WTC11 (cell line): ENCODE data around the gene HAO2. TPM values are rescaled to one million over a fixed set of nuclear protein-coding genes. Genes with fewer than 3 reads are reported as not detected.

Experiments
- ATAC-seq: fragments of 200-7000 bp; cut with Tn5 transposase; 2 replicates; pipeline ENCODE4 v1.10.0; 2021; ENCODE audit warnings: mild to moderate bottlenecking, moderate library complexity
- CTCF ChIA-PET: fragments of 300-600 bp; sonication (Branson Sonifier 250); formaldehyde crosslinking; loops from one replicate; lab custom pipeline; 2021; ENCODE audit warnings: antibody characterized with exemption; lab: Charles Lee
- POLR2A ChIA-PET: fragments of 350-600 bp; sonication (Branson Sonifier 250); formaldehyde crosslinking; loops from one replicate; lab custom pipeline; 2021; ENCODE audit warnings: antibody characterized with exemption; lab: Charles Lee
- DNase-seq: peaks from one replicate; pipeline ENCODE4 v3.0.0; 2021; ENCODE audit warnings: low spot score
- H3K27ac Mint-ChIP-seq: 2 replicates; pipeline ENCODE4 v1.8.0; 2021; ENCODE audit warnings: mixed read lengths
- H3K27me3 Mint-ChIP-seq: 2 replicates; pipeline ENCODE4 v1.8.0; 2021; ENCODE audit warnings: low read depth, mild to moderate bottlenecking, moderate library complexity, mixed read lengths
- H3K36me3 Mint-ChIP-seq: 2 replicates; pipeline ENCODE4 v1.8.0; 2021; ENCODE audit warnings: mixed read lengths
- H3K4me1 Mint-ChIP-seq: 2 replicates; pipeline ENCODE4 v1.8.0; 2022; ENCODE audit warnings: mixed read lengths
- H3K4me3 Mint-ChIP-seq: 2 replicates; pipeline ENCODE4 v1.8.0; 2021; ENCODE audit warnings: mild to moderate bottlenecking, moderate library complexity, mixed read lengths
- H3K9me3 Mint-ChIP-seq: 2 replicates; pipeline ENCODE4 v1.8.0; 2021; ENCODE audit warnings: mixed read lengths
- CBFB ChIP-seq: sonication (generic); formaldehyde crosslinking; IDR thresholded peaks from 2 replicates; pipeline ENCODE4 v1.8.1; 2022; ENCODE audit warnings: mild to moderate bottlenecking, low read depth, missing genetic modification reagents
- CREM ChIP-seq: sonication (generic); formaldehyde crosslinking; IDR thresholded peaks from 2 replicates; pipeline ENCODE4 v1.8.1; 2022; ENCODE audit warnings: mild to moderate bottlenecking, missing genetic modification reagents, moderate library complexity
- FOXJ3 ChIP-seq: sonication (generic); formaldehyde crosslinking; IDR thresholded peaks from 2 replicates; pipeline ENCODE4 v1.9.0; 2021; ENCODE audit warnings: missing genetic modification reagents, mild to moderate bottlenecking, borderline replicate concordance
- GTF2I ChIP-seq: fragments of 250-450 bp; sonication (Bioruptor Pico); conservative IDR thresholded peaks from 2 replicates; pipeline ENCODE4 v1.4.0; 2021; ENCODE audit warnings: mild to moderate bottlenecking
- KAT7 ChIP-seq: sonication (generic); formaldehyde crosslinking; IDR thresholded peaks from 2 replicates; pipeline ENCODE4 v1.8.1; 2023; ENCODE audit warnings: missing genetic modification reagents, mild to moderate bottlenecking, borderline replicate concordance
- MYBL2 ChIP-seq: sonication (generic); formaldehyde crosslinking; IDR thresholded peaks from 2 replicates; pipeline ENCODE4 v1.8.1; 2023; ENCODE audit warnings: mild to moderate bottlenecking, moderate library complexity, missing genetic modification reagents
- NR3C1 ChIP-seq: sonication (generic); formaldehyde crosslinking; conservative IDR thresholded peaks from 2 replicates; pipeline ENCODE4 v1.8.1; 2023; ENCODE audit warnings: low read depth, mild to moderate bottlenecking, missing genetic modification reagents
- RORB ChIP-seq: fragments of 250-450 bp; sonication (Bioruptor Pico); IDR thresholded peaks from 2 replicates; pipeline ENCODE4 v1.9.0; 2021; ENCODE audit warnings: mild to moderate bottlenecking
- ZNF232 ChIP-seq: sonication (generic); formaldehyde crosslinking; IDR thresholded peaks from 2 replicates; pipeline ENCODE4 v1.8.0; 2022; ENCODE audit warnings: mild to moderate bottlenecking, missing genetic modification reagents
- ZNF423 ChIP-seq: fragments of 250-450 bp; sonication (Bioruptor Pico); IDR thresholded peaks from 2 replicates; pipeline ENCODE4 v2.1.2; 2022; ENCODE audit warnings: mild to moderate bottlenecking, moderate library complexity
- ZSCAN18 ChIP-seq: fragments of 250-450 bp; sonication (Bioruptor Pico); IDR thresholded peaks from 2 replicates; pipeline ENCODE4 v2.1.2; 2022; ENCODE audit warnings: mild to moderate bottlenecking, moderate library complexity
- total RNA-seq: library from RNA; stranded (reverse); gene quantifications from 3 replicates; pipeline ENCODE4 v1.2.3, GENCODE V29; 2021
- TF ChIP-seq, protein P1 (sequence below): sonication (generic); formaldehyde crosslinking; IDR thresholded peaks from 2 replicates; pipeline ENCODE4 v1.8.1; 2023; ENCODE audit warnings: mild to moderate bottlenecking, moderate library complexity, missing genetic modification reagents
- TF ChIP-seq, protein P2 (sequence below): sonication (generic); formaldehyde crosslinking; IDR thresholded peaks from 2 replicates; pipeline ENCODE4 v1.8.0; 2023; ENCODE audit warnings: mild to moderate bottlenecking, missing genetic modification reagents
- TF ChIP-seq, protein P3 (sequence below): sonication (generic); formaldehyde crosslinking; conservative IDR thresholded peaks from 2 replicates; pipeline ENCODE4 v1.8.1; 2022; ENCODE audit warnings: mild to moderate bottlenecking, missing genetic modification reagents

The HAO2 gene
- total RNA-seq, 1 experiment from 2014 or later: 1.0 TPM

- H3K27me3 Mint-ChIP-seq: peaks cover 7% of the 10 kb centered on the region
- H3K36me3 Mint-ChIP-seq: peaks cover 17% of the 10 kb centered on the region
- DNase-seq (no peak), ATAC-seq (no peak)
- no peak overlapping the region for H3K27ac Mint-ChIP-seq
- no peak overlapping the region for H3K4me3 Mint-ChIP-seq
- no peak for TF ChIP-seq FOXJ3 (CRISPR knock-in tag)
- no peak for TF ChIP-seq KAT7 (CRISPR knock-in tag)
- no peak for TF ChIP-seq ZNF423 (CRISPR knock-in tag)
- ChIA-PET CTCF (interaction anchor here (0.9 to 1.6 kb wide), 6 partner anchors 30 to 211 kb away, joined by 3 to 7 read pairs (median 3); no protein-coding TSS in a partner anchor), POLR2A (no interaction called here)
- H3K4me1 Mint-ChIP-seq: peaks cover 38% of the 10 kb centered on the region
- H3K9me3 Mint-ChIP-seq: peaks cover 16% of the 10 kb centered on the region
Observed at GRCh38 chr1:119358636-119359035, 9.9 kb upstream of the HAO2 start.

DNA sequence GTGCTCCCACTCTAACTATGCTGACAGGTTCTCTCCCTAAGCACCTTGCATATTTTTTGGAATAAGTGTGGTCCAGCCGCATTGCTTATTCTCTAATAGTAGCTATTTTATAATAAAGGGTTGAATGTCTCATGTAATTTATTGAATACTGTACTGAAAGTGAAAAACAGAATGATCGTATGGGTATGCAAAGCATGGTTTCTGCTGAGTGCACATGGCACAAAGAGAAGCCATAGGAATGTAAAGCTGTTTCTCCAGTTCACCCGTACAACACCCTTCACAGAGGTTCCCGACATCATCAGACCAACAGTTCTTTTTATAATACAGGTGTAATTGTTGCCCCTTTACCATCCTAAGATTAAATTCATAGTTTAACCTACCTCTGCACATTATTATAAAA lies 8.9 kb upstream of the HAO2 start:
- no peak for TF ChIP-seq ZSCAN18 (CRISPR knock-in tag)
- no peak for ATAC-seq
- CTCF ChIA-PET: no interaction called here
- H3K36me3 Mint-ChIP-seq: peaks cover 17% of the 10 kb centered on the region
- DNase-seq: no peak
- H3K27me3 Mint-ChIP-seq: peaks cover 12% of the 10 kb centered on the region
- H3K27ac Mint-ChIP-seq: no peak overlapping the region
- H3K4me1 Mint-ChIP-seq: peaks cover 33% of the 10 kb centered on the region
- no peak overlapping the region for H3K4me3 Mint-ChIP-seq
- peaks cover 16% of the 10 kb centered on the region for H3K9me3 Mint-ChIP-seq
- POLR2A ChIA-PET: no interaction called here

DNA sequence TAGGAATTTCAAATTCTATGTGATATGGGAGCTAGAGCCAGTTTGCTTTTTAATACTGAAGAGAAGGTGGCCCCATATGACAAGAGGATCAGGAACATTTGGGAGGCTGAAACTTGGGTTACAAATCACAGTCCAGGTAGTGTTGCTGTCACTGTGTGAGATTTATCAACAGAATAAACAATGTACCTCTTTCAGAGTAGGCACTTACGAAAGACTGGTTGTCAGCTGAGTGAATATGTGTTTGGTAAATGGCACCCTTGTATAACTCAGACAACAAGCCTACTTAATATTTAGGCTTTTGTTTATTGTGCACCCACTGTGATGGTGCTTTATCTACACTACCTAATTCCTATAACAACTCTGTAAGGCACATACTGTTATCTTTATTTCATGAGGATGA lies 7.4 kb upstream of the HAO2 start:
- H3K27me3 Mint-ChIP-seq: peaks cover 14% of the 10 kb centered on the region
- peaks cover 6% of the 10 kb centered on the region for H3K9me3 Mint-ChIP-seq
- peaks cover 33% of the 10 kb centered on the region for H3K4me1 Mint-ChIP-seq
- no peak overlapping the region for H3K4me3 Mint-ChIP-seq
- no peak for DNase-seq
- ChIA-PET POLR2A (no interaction called here), CTCF (interaction anchor here (1.3 kb wide), 1 partner anchor 44 kb away, joined by 5 read pairs; no protein-coding TSS in a partner anchor)
- H3K27ac Mint-ChIP-seq: no peak overlapping the region
- peaks cover 6% of the 10 kb centered on the region for H3K36me3 Mint-ChIP-seq
- no peak for ATAC-seq
- TF ChIP-seq, protein P1, sequence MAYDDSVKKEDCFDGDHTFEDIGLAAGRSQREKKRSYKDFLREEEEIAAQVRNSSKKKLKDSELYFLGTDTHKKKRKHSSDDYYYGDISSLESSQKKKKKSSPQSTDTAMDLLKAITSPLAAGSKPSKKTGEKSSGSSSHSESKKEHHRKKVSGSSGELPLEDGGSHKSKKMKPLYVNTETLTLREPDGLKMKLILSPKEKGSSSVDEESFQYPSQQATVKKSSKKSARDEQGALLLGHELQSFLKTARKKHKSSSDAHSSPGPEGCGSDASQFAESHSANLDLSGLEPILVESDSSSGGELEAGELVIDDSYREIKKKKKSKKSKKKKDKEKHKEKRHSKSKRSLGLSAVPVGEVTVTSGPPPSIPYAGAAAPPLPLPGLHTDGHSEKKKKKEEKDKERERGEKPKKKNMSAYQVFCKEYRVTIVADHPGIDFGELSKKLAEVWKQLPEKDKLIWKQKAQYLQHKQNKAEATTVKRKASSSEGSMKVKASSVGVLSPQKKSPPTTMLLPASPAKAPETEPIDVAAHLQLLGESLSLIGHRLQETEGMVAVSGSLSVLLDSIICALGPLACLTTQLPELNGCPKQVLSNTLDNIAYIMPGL (CRISPR knock-in tag): no peak
- TF ChIP-seq MYBL2 (CRISPR knock-in tag) (no peak), FOXJ3 (CRISPR knock-in tag) (no peak), CREM (no peak)

GRCh38 chr1:119361620-119362344 lies 6.8 kb upstream of the HAO2 start:
- Mint-ChIP-seq H3K27ac (no peak overlapping the region), H3K9me3 (peaks cover under 1% of the 10 kb centered on the region; the same call in 1 of the 2 replicates), H3K4me3 (no peak overlapping the region), H3K27me3 (peaks cover 15% of the 10 kb centered on the region), H3K4me1 (peaks cover 29% of the 10 kb centered on the region), H3K36me3 (no peaks in the 10 kb centered on the region; the same call in 1 of the 2 replicates)
- TF ChIP-seq CBFB (CRISPR knock-in tag): no peak
- no peak for TF ChIP-seq NR3C1
- TF ChIP-seq, protein P2, sequence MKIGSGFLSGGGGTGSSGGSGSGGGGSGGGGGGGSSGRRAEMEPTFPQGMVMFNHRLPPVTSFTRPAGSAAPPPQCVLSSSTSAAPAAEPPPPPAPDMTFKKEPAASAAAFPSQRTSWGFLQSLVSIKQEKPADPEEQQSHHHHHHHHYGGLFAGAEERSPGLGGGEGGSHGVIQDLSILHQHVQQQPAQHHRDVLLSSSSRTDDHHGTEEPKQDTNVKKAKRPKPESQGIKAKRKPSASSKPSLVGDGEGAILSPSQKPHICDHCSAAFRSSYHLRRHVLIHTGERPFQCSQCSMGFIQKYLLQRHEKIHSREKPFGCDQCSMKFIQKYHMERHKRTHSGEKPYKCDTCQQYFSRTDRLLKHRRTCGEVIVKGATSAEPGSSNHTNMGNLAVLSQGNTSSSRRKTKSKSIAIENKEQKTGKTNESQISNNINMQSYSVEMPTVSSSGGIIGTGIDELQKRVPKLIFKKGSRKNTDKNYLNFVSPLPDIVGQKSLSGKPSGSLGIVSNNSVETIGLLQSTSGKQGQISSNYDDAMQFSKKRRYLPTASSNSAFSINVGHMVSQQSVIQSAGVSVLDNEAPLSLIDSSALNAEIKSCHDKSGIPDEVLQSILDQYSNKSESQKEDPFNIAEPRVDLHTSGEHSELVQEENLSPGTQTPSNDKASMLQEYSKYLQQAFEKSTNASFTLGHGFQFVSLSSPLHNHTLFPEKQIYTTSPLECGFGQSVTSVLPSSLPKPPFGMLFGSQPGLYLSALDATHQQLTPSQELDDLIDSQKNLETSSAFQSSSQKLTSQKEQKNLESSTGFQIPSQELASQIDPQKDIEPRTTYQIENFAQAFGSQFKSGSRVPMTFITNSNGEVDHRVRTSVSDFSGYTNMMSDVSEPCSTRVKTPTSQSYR: no peak
- TF ChIP-seq CREM: no peak
- TF ChIP-seq, protein P3, sequence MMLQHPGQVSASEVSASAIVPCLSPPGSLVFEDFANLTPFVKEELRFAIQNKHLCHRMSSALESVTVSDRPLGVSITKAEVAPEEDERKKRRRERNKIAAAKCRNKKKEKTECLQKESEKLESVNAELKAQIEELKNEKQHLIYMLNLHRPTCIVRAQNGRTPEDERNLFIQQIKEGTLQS (CRISPR knock-in tag): no peak
- no peak for TF ChIP-seq GTF2I (CRISPR knock-in tag)
- no peak for TF ChIP-seq RORB
- TF ChIP-seq ZNF232 (CRISPR knock-in tag): no peak
- DNase-seq (no peak), ATAC-seq (no peak)
- ChIA-PET CTCF (interaction anchor here (1.3 kb wide), 1 partner anchor 45 kb away, joined by 5 read pairs; no protein-coding TSS in a partner anchor), POLR2A (no interaction called here)
